Activated CD4-positive, alpha-beta memory T cell treated with anti-CD3 and anti-CD28 coated beads, Interleukin-2, amount 10 ng/mL, durations not matched to agents 7 days and 5 days (primary cell): ENCODE data around the gene ZNF761. TPM values are rescaled to one million over a fixed set of nuclear protein-coding genes. Genes with fewer than 3 reads are reported as not detected.
"Not testable (repeated sequence)": the region's sequence is repeated elsewhere in the genome, so short reads cannot be mapped to it uniquely, and the experiment has no call there.

Experiments used
- CTCF ChIA-PET: fragments of 350-600 bp; sonication (Branson Sonifier 250); formaldehyde crosslinking; loops from one replicate; lab custom pipeline; 2021; ENCODE audit warnings: antibody characterized with exemption, inconsistent platforms; lab: Charles Lee
- POLR2A ChIA-PET: fragments of 350-600 bp; sonication (Branson Sonifier 250); formaldehyde crosslinking; loops from one replicate; lab custom pipeline; 2021; ENCODE audit warnings: antibody characterized with exemption; lab: Charles Lee
- DNase-seq: peaks from one replicate; pipeline ENCODE4 v3.0.0-alpha.2; 2020
- H3K27ac Mint-ChIP-seq: one replicate; pipeline ENCODE4 v1.8.0; 2021; ENCODE audit warnings: mild to moderate bottlenecking, mixed read lengths
- H3K27me3 Mint-ChIP-seq: one replicate; pipeline ENCODE4 v1.8.0; 2021; ENCODE audit warnings: mixed read lengths
- H3K36me3 Mint-ChIP-seq: one replicate; pipeline ENCODE4 v1.8.0; 2021; ENCODE audit warnings: low read depth, mixed read lengths
- H3K4me1 Mint-ChIP-seq: one replicate; pipeline ENCODE4 v1.8.0; 2021; ENCODE audit warnings: mixed read lengths
- H3K4me3 Mint-ChIP-seq: one replicate; pipeline ENCODE4 v1.8.0; 2021; ENCODE audit warnings: mild to moderate bottlenecking, mixed read lengths
- H3K9me3 Mint-ChIP-seq: one replicate; pipeline ENCODE4 v1.8.0; 2021; ENCODE audit warnings: mixed read lengths
- total RNA-seq, 2 experiments: library from RNA; stranded (reverse); gene quantifications; one replicate each; pipeline ENCODE4 v1.2.3, GENCODE V29; 2021

The ZNF761 gene
- total RNA-seq, 2 experiments from 2014 or later: 11.9 to 12.9 TPM

DNA sequence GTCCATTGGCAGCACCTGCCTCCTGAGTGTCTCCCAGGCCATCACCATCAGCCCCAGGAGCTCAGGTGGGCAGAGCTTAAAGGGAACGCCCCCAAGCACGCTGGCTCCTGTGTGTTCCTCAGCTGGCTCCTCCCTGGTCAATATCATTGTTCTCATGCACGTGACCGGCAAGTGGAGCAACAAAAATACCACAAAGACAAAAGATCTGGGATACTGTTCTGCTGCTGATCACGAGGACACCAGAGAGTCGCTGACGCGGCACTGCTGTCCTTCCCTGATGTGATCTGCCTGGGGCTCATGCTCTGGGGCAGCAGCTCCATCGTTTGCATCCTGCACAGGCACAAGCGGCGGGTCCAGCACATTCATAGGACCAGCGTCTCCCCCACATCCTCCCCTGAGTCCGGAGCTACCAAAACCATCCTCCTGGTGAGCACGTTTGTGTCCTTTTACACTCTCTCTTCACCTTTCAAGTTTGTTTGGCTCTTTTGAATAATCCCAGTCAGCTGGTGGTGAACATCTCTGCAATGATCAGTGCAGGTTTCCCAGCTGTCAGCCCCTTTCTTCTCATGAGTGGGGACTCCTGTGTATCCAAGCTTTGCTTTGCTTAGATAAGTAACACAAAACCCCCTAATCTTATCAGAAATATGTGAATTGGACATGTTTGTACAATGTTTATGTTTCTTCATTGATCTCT is 72.0 kb downstream of the ZNF761 start:
- H3K4me3 Mint-ChIP-seq, H3K27ac Mint-ChIP-seq, H3K4me1 Mint-ChIP-seq, CTCF ChIA-PET, H3K27me3 Mint-ChIP-seq, POLR2A ChIA-PET, DNase-seq, H3K36me3 Mint-ChIP-seq: not testable (repeated sequence)
- H3K9me3 Mint-ChIP-seq: peaks cover 31% of the 10 kb centered on the region

DNA sequence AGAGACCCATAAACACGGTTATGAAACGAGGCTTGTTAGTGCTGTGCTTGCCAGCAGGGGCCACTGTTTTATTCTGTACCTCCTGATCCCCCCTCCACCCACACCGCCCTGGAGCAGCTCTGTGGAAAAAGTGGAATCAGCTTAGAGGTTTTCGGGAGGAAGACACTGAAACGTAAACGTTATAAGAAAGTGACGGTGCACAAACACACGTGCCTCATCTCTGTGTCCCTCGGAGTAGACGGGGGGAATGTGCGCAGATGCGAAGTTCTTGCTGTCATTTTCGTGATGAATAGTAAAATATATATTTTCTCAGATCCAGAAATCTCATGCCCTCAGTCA is 72.5 kb downstream of the ZNF761 start:
- H3K27me3 Mint-ChIP-seq, H3K4me1 Mint-ChIP-seq, H3K36me3 Mint-ChIP-seq, CTCF ChIA-PET, H3K27ac Mint-ChIP-seq, POLR2A ChIA-PET, H3K4me3 Mint-ChIP-seq, DNase-seq: not testable (repeated sequence)
- H3K9me3 Mint-ChIP-seq: peaks cover 27% of the 10 kb centered on the region

DNA sequence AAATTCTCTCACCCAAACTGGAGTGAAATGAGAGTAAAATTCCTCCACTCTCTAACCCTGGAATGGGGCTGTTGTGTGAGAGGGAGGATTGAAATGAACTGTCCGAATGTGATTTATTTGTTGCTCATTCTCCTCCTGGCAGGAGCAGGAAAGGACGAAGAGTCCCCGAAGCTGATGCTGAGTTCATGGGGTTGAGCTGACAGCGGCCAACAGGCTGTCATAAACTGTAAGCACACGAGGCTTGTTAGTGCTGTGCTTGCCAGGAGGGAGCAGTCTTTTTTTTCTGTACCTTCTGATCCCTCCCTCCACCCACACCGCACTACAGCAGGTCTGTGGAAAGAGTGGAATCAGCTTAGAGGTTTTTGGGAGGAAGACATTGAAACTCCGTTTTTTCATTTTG is 73.1 kb downstream of the ZNF761 start:
- Mint-ChIP-seq H3K27me3 (no peaks in the 10 kb centered on the region), H3K36me3 (no peaks in the 10 kb centered on the region), H3K9me3 (peaks cover 30% of the 10 kb centered on the region), H3K4me3 (no peak overlapping the region), H3K27ac (no peak overlapping the region), H3K4me1 (no peaks in the 10 kb centered on the region)
- POLR2A ChIA-PET: no interaction called here
- CTCF ChIA-PET: no interaction called here
- no peak for DNase-seq

DNA sequence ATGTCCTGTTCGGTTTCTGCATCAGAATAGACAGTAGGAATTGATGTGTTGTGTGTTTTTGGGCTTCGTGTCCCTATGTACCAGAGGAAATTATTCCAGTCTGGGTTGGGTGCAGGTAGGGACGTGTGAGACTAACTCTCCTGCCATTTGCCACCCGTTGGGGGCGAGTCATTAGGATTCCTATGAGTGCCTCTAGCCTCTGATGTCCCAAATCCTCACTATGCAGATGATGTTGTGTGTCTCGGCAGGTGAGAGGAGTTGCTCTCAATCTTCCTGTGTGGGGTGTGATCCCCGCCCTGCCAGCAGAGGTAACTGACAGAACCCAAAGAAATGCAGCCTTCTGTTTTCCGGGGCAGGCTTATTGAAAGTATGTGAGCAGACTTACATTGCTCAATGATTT is 74.9 kb downstream of the ZNF761 start:
- Mint-ChIP-seq H3K9me3 (peaks cover 23% of the 10 kb centered on the region), H3K4me3 (no peak overlapping the region), H3K36me3 (no peaks in the 10 kb centered on the region), H3K4me1 (no peaks in the 10 kb centered on the region), H3K27ac (no peak overlapping the region), H3K27me3 (no peaks in the 10 kb centered on the region)
- POLR2A ChIA-PET: no interaction called here
- no peak for DNase-seq
- CTCF ChIA-PET: no interaction called here

Other genes with a start within 250 kb of the ZNF761 start
- gene ZNF665, start 238.6 kb upstream of the ZNF761 start, total RNA-seq: 1 to 10 TPM; 2.0 to 4.3 TPM
- 1 to 10 TPM; 4.7 to 6.1 TPM for gene ZNF677, start 177.1 kb upstream of the ZNF761 start, total RNA-seq
- gene VN1R2, start 173.7 kb upstream of the ZNF761 start, total RNA-seq: not detected
- not detected for gene VN1R4, start 164.3 kb upstream of the ZNF761 start, total RNA-seq
- gene ZNF845, start 98.2 kb upstream of the ZNF761 start, total RNA-seq: 1 to 10 TPM; 9.9 to 10.0 TPM
- gene ZNF525, start 66.3 kb upstream of the ZNF761 start, total RNA-seq: 10 to 100 TPM; 15.9 to 16.1 TPM
- 10 to 100 TPM; 11.8 to 12.7 TPM for gene ZNF765, start 36.8 kb upstream of the ZNF761 start, total RNA-seq
- gene ZNF813, start 35.7 kb downstream of the ZNF761 start, total RNA-seq: 1 to 10 TPM; 3.8 to 3.9 TPM
- 10 to 100 TPM; 18.0 to 19.9 TPM for gene ZNF331, start 106.2 kb downstream of the ZNF761 start, total RNA-seq
- gene DPRX, start 200.0 kb downstream of the ZNF761 start, total RNA-seq: not detected